GM18907 (cell line): ENCODE measurements around the gene LYPD5.
"Not testable (repeated sequence)": the region's sequence is repeated elsewhere in the genome, so short reads cannot be mapped to it uniquely, and the experiment has no call there.

ENCODE experiments used
- ATAC-seq: cut with Tn5 transposase; IDR thresholded peaks from one replicate; pipeline ENCODE4 v1.9.1; 2021; ENCODE audit warnings: mild to moderate bottlenecking, moderate library complexity; ENCODE audit not compliant: unreplicated experiment

Gene LYPD5

GRCh38 chr19:43779147-43779819 is 23.0 kb downstream of the LYPD5 start:
- no peak for ATAC-seq

- ATAC-seq: no peak
These were observed 23.6 kb downstream of the LYPD5 start for GRCh38 chr19:43778651-43779050.

DNA sequence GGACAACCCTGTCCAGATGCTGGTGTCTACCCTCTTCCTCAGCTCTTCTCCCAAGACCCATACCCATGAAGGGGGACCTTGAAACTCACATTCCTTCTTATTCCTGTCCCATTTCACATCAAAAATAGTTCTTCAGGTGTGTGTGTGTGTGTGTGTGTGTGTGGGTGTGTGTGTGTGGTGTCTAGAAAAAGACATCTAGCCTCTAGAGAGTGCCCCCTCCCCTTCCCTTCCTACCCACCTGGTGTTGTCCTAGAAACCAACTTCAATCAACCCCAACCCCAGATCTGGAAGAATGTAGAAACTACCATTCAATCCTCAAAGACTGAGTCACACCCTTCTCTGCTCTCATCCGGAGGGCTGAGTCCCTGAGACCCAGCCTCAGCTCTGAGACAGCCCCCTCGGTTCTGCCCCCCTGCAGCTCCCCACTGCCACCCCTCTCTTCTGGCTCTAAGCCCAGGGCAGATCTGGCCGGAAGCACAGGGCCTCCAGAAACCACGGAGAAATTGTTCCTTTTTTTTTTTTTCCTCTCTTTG is 25.0 kb downstream of the LYPD5 start:
- no peak for ATAC-seq

DNA sequence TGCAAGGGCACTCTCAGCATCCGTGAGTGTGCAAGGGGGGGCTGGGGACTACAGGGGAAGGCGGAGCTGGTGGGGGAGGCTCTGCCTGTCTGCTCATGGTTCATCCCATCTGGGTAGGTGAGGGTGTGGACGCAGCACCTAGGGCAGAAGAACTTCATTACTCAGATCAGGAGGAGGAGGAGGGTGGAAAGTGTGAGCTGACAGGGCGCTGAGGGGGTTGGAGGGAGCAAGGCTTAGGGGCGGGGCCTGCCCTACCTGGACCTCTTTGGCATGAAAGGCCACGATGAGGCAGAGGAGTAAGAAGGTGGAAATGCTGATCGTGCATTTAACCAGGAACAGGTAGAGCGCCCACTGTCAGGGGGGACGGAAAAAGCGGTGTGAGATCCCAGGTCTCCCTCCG is 26.0 kb downstream of the LYPD5 start:
- no peak for ATAC-seq

DNA sequence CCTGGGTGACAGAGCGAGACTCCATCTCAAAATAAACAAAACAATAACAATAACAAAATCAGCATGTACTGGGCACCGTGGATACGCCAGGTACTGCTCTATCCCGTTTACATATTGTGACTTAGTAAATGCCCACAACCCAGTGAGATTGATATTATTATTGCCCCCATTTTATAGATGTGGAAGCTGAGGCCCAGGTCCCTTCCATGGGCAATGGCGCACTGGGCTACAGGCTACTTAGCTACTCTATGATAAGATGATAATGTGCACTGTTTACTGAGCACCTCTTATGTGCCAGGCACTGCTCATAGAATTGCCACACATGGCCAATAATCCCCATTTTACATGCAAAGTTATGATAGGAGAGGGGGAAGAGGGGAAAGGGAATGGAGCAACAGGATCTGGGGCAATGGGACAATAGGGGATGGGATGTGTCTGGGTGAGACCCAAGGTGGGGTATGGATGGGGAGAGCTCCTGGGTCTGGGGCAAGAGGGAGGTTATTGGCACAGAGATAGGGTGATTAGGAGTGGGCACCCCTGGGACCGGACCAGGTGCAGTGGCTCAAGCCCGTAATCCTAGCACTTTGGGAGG is 26.9 kb downstream of the LYPD5 start:
- ATAC-seq: no peak

GRCh38 chr19:43774940-43775258 is 27.3 kb downstream of the LYPD5 start:
- ATAC-seq: not testable (repeated sequence)

DNA sequence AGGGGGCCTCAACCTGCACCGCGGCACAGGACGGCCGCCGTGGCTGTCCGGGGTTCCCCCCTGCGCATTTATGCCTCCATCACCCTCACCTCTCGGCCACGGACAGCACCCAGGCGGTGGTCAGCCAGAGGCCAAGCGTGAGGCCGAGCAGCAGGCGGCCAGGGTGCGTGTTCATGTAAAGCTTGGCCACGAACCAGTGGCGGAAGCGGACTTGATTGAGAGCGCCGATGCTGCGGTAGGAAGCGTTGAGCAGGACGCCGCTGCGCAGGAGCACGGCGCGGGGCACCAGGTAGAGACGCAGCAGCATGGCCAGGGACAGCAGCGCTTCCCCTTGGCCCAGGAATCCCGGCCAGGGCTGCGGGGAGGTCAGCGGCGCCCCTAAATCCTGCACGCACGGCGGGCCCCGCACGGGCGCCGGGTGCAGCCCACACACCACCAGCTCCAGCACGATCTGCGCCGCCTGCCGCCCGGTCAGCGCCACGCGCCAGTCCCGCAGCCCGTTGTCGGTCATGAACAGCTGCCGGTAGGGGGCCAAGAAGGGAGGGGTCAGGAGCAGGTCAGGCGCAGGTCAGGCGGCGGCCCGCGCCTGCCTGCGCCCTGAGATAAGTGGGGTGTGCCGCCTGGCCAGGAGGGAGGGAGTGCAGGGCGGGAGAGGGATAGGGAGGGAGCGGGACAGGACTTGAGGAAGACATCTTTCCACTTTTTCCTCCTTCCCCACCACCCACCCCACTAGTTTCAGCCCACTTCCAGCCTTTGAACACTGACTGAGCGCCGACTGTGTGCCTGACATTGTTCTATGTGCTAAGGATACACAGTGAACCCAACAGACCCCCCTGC is 27.9 kb downstream of the LYPD5 start:
- ATAC-seq: no peak

DNA sequence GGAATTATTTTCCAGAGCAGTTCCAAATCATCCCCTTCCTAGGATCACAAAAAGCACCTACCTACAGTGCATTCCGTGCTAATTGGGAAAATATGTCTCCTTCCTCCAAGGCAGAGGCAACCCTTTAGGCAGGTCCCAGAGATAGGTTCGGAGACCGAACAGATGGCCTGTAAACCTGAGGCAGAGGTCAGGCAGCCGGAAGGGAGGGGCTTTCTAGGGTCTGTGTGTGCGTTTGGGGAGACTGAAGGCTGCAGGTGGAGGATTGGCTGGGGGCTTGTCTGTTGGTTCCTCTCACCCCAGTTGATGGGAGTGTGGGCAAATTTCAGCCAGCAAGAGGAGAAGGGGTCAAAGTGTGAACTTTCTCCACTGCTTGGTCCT is 28.5 kb downstream of the LYPD5 start:
- no peak for ATAC-seq

GRCh38 chr19:43769256-43769655 is 33.0 kb downstream of the LYPD5 start:
- no peak for ATAC-seq

- ATAC-seq: no peak
These were observed 33.8 kb downstream of the LYPD5 start for GRCh38 chr19:43768273-43769050.

GRCh38 chr19:43767818-43768217 is 34.4 kb downstream of the LYPD5 start:
- no peak for ATAC-seq

- ATAC-seq: no peak
These were observed 34.9 kb downstream of the LYPD5 start for GRCh38 chr19:43767316-43767715.

DNA sequence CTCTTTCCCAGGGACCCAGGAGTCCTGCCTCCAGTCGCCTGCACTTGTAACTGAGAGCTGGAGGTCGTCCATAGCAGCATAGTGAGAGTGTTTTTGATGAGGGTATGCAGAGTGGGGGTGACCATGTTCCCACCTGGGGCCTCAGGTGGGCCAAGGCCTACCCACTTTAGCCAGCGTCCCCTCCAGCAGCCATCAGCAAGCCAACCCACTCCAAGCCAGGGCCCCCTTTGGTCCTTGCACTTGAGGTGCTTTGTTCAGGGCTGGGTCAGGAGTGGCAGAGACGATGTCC is 35.5 kb downstream of the LYPD5 start:
- no peak for ATAC-seq

- ATAC-seq: peak; percentile 71
These were observed 37.0 kb downstream of the LYPD5 start for GRCh38 chr19:43765109-43765876.

GRCh38 chr19:43764684-43765083 is 37.6 kb downstream of the LYPD5 start:
- ATAC-seq: not testable (repeated sequence)

GRCh38 chr19:43763473-43763939 is 38.7 kb downstream of the LYPD5 start:
- ATAC-seq: no peak

DNA sequence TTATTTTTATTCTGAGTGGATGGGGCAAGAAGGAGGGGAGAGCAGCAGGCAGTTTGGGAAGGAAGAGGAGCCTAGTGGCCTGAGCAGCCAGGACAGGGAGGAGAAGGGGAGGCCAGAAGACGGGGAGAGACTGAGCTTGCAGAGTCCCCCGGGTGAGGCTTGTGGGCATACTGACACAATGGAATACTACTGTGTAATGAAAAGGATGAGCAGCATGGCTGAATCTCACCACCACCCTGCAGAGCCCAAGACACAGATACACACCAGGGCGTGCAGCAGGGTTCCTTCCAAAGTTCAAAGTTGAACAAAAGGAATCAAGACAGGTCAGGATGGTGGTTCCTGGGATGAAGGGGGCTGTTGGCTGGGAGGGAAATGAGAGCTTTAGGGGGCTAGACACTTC is 39.4 kb downstream of the LYPD5 start:
- no peak for ATAC-seq

- no peak for ATAC-seq
These were observed 41.3 kb downstream of the LYPD5 start for GRCh38 chr19:43760941-43761340.

- ATAC-seq: no peak
These were observed 42.7 kb downstream of the LYPD5 start for GRCh38 chr19:43759515-43759914.

- peak; percentile 26 for ATAC-seq
These were observed 46.9 kb downstream of the LYPD5 start for GRCh38 chr19:43755256-43755801.
